GM12875 (cell line): ENCODE measurements around the gene ACSL3.
"Not testable (repeated sequence)": the region's sequence is repeated elsewhere in the genome, so short reads cannot be mapped to it uniquely, and the experiment has no call there.

Experiments
- H3K4me3 ChIP-seq: one replicate; pipeline ENCODE4 v1.5.1; 2011; ENCODE audit warnings: low read depth, low read length, control low read depth
- CTCF ChIP-seq: IDR thresholded peaks from 2 replicates; pipeline ENCODE4 v1.5.1; 2011; ENCODE audit warnings: low read depth, mild to moderate bottlenecking, control low read depth, inconsistent platforms, low read length, moderate library complexity, borderline replicate concordance; ENCODE audit not compliant: insufficient read depth

Gene ACSL3

GRCh38 chr2:222865301-222865700 lies 4.5 kb downstream of the ACSL3 start:
- TF ChIP-seq CTCF = no peak
- no peak overlapping the region for H3K4me3 ChIP-seq

GRCh38 chr2:222866358-222866960 lies 5.6 kb downstream of the ACSL3 start:
- H3K4me3 ChIP-seq = no peak overlapping the region
- no peak for TF ChIP-seq CTCF

GRCh38 chr2:222868560-222869251 lies 7.9 kb downstream of the ACSL3 start:
- not testable (repeated sequence) for H3K4me3 ChIP-seq

- no peak for TF ChIP-seq CTCF
Observed at GRCh38 chr2:222869252-222869560, 8.4 kb downstream of the ACSL3 start.

GRCh38 chr2:222871291-222871690 lies 10.5 kb downstream of the ACSL3 start:
- no peak overlapping the region for H3K4me3 ChIP-seq
- TF ChIP-seq CTCF = no peak

More at GRCh38 chr2:222869252-222869560, 8.4 kb downstream of the ACSL3 start:
- H3K4me3 ChIP-seq = no peak overlapping the region

- TF ChIP-seq CTCF = no peak
- H3K4me3 ChIP-seq = no peak overlapping the region
Observed at GRCh38 chr2:222872551-222872950, 11.7 kb downstream of the ACSL3 start.

- no peak for TF ChIP-seq CTCF
Observed at GRCh38 chr2:222875482-222875881, 14.6 kb downstream of the ACSL3 start.

More at GRCh38 chr2:222875482-222875881, 14.6 kb downstream of the ACSL3 start:
- no peak overlapping the region for H3K4me3 ChIP-seq
